Stimulated activated CD4-positive, alpha-beta T cell treated with anti-CD3 and anti-CD28 coated beads, TNF-alpha, amount 100 ng/mL, for 1 hour (primary cell): ENCODE results near the gene HNRNPCL1.
"Not testable (repeated sequence)": the region's sequence is repeated elsewhere in the genome, so short reads cannot be mapped to it uniquely, and the experiment has no call there.

Source experiments
- DNase-seq, 3 donors: peaks; one replicate each; pipeline ENCODE4 v3.0.0-alpha.2; 2020; ENCODE audit warnings: low read depth in 3 of 3, low spot score in 1 of 3

The HNRNPCL1 gene

GRCh38 chr1:12848620-12849019, at the start of gene HNRNPCL1:
TSS of gene HNRNPCL1 (minus strand) at chr1:12848720. CDS start at chr1:12848289, 431 bp downstream.
- DNase-seq = not testable (repeated sequence)

GRCh38 chr1:12898170-12898569, 49.6 kb upstream of the HNRNPCL1 start, which contains the start of gene PRAMEF10:
TSS of gene PRAMEF10 (minus strand) at chr1:12898270. CDS start at chr1:12895847, 2,423 bp downstream.
- not testable (repeated sequence) for DNase-seq

DNA sequence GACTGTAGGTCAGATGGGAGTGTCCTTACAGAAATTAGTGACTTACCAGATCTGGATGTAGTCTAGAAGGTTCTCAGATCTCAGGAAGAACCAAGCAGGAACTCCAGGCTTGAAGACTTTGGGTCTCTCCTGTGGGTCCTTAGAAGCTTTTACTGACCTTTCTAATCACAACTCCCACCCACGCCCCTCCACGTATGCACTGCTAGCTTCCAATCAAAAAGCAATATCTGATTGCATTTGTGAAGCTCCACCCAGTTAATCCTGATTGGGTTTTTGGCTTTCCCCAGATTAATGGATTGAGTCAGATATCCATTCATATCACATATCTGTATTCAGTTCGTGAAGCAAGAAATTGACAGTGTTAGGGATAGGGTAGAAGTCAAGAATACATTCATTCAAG, 37.6 kb upstream of the HNRNPCL1 start, which contains the start of gene PRAMEF4:
TSS of gene PRAMEF4 (minus strand) at position 101 of the 400 bp plus-strand sequence. CDS start 2,807 bp downstream, outside the sequence.
- not testable (repeated sequence) for DNase-seq

GRCh38 chr1:12878453-12878852, 29.9 kb upstream of the HNRNPCL1 start:
- DNase-seq = not testable (repeated sequence)

- not testable (repeated sequence) for DNase-seq
Measured at GRCh38 chr1:12863131-12863880, 14.8 kb upstream of the HNRNPCL1 start.

- DNase-seq = not testable (repeated sequence)
Measured at GRCh38 chr1:12856786-12857185, 8.3 kb upstream of the HNRNPCL1 start, which contains the start of gene PRAMEF2. TSS of gene PRAMEF2 (plus strand) at chr1:12857086. CDS start at chr1:12859010, 1,924 bp downstream.

DNA sequence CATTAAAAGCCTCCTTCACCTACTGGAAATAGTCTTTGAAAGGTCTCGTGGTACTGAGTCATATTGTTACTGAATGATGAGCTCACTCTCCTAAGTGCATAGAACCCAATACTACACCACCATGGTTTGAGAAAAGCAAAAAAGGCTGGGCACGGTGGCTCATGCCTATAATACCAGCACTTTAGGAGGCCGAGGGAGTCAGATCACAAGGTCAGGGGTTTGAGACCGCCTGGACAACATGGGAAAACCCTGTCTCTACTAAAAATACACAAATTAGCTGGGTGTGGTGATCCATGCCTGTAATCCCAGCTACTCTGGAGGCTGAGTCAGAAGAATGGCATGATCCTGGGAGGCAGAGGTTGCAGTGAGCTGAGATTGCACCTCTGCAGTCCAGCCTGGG, 3.3 kb upstream of the HNRNPCL1 start:
- no peak for DNase-seq

DNA sequence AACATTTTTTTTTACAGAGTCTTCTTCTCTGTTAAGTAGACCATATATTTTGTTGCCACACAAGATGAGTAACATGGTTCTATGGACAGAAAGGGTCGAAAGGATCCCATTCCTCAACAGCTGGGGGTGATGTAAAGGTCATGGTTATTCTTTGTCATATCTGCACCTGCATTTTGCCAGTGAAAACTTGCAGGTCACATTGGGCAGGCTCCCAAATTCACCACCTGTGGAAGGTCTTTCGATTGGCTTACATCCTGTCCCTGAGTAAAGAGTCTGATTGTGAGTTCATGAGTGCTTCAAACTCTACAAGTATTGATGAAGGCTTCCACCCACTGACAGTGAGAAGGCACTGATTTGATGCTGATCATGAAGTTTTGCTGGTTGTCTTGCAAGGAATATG, 15.3 kb downstream of the HNRNPCL1 start:
- not testable (repeated sequence) for DNase-seq

DNA sequence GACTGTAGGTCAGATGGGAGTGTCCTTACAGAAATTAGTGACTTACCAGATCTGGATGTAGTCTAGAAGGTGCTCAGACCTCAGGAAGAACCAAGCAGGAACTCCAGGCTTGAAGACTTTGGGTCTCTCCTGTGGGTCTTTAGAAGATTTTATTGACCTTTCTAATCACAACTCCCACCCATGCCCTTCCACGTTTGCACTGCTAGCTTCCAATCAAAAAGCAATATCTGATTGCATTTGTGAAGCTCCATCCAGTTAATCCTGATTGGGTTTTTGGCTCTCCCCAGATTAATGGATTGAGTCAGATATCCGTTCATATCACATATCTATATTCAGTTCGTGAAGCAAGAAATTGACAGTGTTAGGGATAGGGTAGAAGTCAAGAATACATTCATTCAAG, 17.2 kb downstream of the HNRNPCL1 start, which contains the start of gene PRAMEF11:
TSS of gene PRAMEF11 (minus strand) at position 101 of the 400 bp plus-strand sequence. CDS start 2,621 bp downstream, outside the sequence.
- DNase-seq = not testable (repeated sequence)

- DNase-seq = not testable (repeated sequence)
Measured at GRCh38 chr1:12819061-12819460, 29.5 kb downstream of the HNRNPCL1 start.

DNA sequence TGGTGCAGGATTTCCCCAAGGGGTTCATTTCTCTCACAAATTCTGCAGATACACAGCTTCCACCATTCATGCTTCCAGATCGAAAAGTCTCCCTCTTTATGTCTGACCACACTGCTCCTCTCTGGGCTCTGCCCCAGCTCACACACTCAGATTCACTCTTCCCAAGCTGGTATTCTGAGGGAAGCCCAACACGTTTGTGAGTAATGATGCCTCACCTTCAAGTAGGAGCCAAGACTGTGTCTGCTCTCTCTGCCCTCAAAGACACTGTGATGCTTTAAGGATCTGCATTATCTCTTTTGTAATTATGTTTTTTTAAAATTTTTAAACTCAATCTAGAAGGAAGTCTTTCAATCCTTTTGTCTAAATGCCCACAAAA, 37.1 kb downstream of the HNRNPCL1 start:
- no peak for DNase-seq

DNA sequence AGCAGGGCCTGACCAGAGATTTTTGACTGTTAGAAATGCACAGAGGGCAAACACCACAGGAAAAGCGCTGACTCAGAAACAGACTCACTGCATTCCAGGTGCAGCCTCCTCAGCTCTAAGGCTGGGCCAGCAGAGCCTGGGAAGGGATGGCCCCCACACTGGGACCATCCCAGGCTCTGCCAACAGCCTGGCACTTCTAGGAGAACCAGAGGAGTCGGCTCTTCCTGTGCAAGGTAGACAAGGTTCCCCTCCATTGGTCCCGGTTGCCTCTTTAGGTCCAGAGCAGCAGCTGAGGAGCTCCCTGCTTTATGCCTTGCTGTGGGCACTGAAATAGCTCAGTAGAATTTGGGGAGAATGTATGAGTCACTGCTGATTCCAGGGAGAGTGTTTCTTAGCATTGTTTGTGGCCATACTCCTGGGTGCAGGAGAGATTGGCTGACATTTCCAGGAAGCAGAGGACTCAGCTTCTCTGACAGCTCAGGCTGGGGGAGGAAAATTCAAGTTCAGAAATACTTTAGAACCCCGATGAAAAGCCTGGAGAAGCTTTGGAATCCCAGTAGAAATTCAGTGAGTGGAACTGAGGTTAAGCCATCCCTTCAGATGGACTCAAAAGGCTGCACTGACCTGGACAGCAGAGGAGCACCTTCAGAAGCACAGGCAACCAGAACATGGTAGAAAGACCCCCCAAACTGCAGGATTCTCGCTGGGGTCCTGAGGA, 37.7 kb downstream of the HNRNPCL1 start:
- no peak for DNase-seq

DNA sequence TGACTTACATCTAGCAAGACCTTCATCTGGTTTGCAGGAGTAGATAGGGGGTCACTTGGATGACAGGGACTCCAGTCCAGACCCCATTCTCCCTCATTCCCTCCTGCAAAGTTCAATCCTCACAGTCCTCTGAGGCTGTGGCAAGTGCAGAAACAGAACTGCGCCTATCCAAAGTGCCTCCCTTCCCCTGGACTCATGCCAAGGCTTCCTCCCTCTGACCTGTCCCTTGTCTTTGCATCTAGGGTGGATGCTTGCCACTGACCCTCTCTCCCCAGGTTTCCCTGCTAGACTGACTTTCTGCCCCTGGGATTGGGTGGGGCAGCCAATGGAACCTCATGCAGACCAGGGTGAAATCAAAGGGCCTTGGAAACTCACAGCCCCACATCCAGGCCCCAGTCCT, 38.6 kb downstream of the HNRNPCL1 start:
- DNase-seq = no peak

DNA sequence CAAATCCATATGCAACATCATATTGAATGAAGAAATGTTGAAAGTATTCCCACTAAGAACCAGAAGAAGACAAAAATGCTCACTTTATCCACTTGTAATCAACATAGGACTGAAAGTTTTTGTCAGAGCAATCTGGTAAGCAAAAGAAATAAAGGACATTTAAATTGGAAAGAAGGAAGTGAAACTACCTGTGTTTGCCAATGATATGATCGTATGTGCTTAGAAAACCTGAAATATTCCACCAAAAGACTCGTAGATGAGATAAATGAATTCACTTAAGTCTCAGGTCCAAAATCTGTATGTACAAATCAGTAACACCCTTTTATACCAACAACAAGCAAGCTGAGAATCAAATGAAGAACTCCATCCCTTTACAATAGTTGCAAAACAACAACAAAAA, 48.8 kb downstream of the HNRNPCL1 start:
- no peak for DNase-seq

DNA sequence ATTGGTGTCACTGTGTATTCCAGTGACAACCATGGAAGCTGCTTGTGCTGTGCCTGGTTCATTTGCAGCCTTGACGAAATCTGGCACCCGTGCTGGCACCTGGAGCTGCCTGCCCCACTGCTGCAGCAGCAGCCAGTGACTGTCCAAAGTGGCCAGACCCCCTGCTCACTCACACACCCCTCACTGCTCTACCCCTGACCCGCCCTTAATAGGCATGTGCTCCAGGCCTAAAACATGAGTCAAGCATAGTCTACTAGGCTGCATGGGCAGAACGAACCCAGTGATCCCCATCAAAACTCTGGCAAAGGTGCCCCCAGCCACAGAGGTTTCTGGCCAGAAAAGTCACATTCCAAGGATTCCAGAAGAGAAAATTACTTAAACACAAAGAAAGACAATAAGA, 49.6 kb downstream of the HNRNPCL1 start:
- DNase-seq = no peak
